DOHH2 (cell line): ENCODE data around the gene DDX41.

Experiments
- H3F3A ChIP-seq: fragments of 200-600 bp; sonication (generic), shearing (Covaris generic); 2 replicates; pipeline ENCODE4 v1.6.0; 2016; ENCODE audit warnings: antibody characterized with exemption, mild to moderate bottlenecking; ENCODE audit not compliant: control insufficient read depth, insufficient read depth
- H3K27ac ChIP-seq: fragments of 200-600 bp; sonication (generic); 2 replicates; pipeline ENCODE4 v1.5.1; 2014; ENCODE audit warnings: low read depth, mild to moderate bottlenecking, low read length, moderate library complexity
- H3K27me3 ChIP-seq: fragments of 200-600 bp; sonication (generic); 2 replicates; pipeline ENCODE4 v1.6.1; 2014; ENCODE audit warnings: mild to moderate bottlenecking, low read length, mixed read lengths; ENCODE audit not compliant: control insufficient read depth
- H3K36me3 ChIP-seq: fragments of 200-600 bp; sonication (generic); 2 replicates; pipeline ENCODE4 v1.6.1; 2014; ENCODE audit warnings: mild to moderate bottlenecking, low read length, moderate library complexity, mixed read lengths; ENCODE audit not compliant: control insufficient read depth
- H3K4me1 ChIP-seq: fragments of 200-600 bp; sonication (generic); 2 replicates; pipeline ENCODE4 v1.6.1; 2014; ENCODE audit warnings: mild to moderate bottlenecking, low read length, mixed read lengths; ENCODE audit not compliant: control insufficient read depth
- H3K4me2 ChIP-seq: fragments of 200-600 bp; sonication (generic); 2 replicates; pipeline ENCODE4 v1.6.0; 2014; ENCODE audit warnings: mild to moderate bottlenecking, low read length, moderate library complexity
- H3K4me3 ChIP-seq: fragments of 200-600 bp; sonication (generic); 2 replicates; pipeline ENCODE4 v1.5.1; 2014; ENCODE audit warnings: mild to moderate bottlenecking, low read length, mixed read lengths
- H3K79me2 ChIP-seq: fragments of 200-600 bp; sonication (generic); 2 replicates; pipeline ENCODE4 v1.6.1; 2014; ENCODE audit warnings: mild to moderate bottlenecking, low read length, mixed read lengths; ENCODE audit not compliant: control insufficient read depth
- H3K9me2 ChIP-seq: fragments of 200-600 bp; sonication (generic); replicated peaks from 2 replicates; pipeline ENCODE4 v1.6.1; 2014; ENCODE audit warnings: mild to moderate bottlenecking, low read length, mixed read lengths; ENCODE audit not compliant: control insufficient read depth
- H3K9me3 ChIP-seq: fragments of 200-600 bp; sonication (generic); 2 replicates; pipeline ENCODE4 v1.6.1; 2014; ENCODE audit warnings: antibody characterized with exemption, low read length, mixed read lengths; ENCODE audit not compliant: control insufficient read depth, insufficient read depth
- H4K20me1 ChIP-seq: fragments of 200-600 bp; sonication (generic); 2 replicates; pipeline ENCODE4 v1.6.0; 2014; ENCODE audit warnings: low read depth, mild to moderate bottlenecking, antibody characterized with exemption, low read length, moderate library complexity; ENCODE audit not compliant: control insufficient read depth, insufficient read depth
- EZH2phosphoT487 ChIP-seq: fragments of 200-600 bp; sonication (generic); IDR thresholded peaks from 2 replicates; pipeline ENCODE4 v1.6.1; 2017; ENCODE audit warnings: borderline replicate concordance, mild to moderate bottlenecking, antibody characterized with exemption, low read length, moderate library complexity, mixed read lengths
- TF ChIP-seq, protein P1 (sequence below): fragments of 200-600 bp; sonication (generic); IDR thresholded peaks from one replicate; pipeline ENCODE4 v1.5.1; 2014; ENCODE audit warnings: antibody characterized with exemption, mild to moderate bottlenecking, low read depth, low read length; ENCODE audit not compliant: poor library complexity, severe bottlenecking

DDX41 gene

DNA sequence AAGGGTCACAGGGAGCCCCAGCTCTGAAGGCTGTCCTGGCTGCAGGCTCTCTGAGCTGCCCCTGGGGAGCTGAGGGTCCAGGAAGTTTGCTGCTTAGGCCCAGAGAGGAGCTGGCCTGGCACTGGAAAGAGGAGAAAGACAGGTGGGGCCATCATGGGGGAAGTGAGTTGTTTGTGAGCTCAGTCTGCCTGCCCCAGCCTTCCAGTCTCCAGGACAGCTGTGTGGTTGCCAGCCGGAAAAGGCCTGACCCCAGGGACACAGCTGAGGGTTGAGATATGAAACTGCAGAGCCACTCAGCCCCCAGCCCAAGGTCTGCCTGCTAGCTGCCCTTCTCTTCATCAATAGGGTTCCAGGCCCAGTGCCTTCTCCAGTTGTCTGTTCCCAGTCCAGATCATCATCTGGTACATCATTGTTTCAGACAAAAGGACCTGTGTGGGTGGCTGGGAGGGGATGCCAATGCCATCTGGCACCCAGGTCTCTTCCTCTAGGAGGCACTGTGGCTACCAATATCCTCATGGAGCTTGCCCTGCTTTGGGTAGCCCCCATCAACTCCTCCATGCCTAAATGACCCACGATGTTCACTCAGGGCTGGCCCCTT, 4.3 kb upstream of the DDX41 start:
- peaks cover 39% of the 10 kb centered on the region for H3K79me2 ChIP-seq
- no peak overlapping the region; the same call in 1 of the 2 replicates for H3K27ac ChIP-seq
- TF ChIP-seq, protein P1, sequence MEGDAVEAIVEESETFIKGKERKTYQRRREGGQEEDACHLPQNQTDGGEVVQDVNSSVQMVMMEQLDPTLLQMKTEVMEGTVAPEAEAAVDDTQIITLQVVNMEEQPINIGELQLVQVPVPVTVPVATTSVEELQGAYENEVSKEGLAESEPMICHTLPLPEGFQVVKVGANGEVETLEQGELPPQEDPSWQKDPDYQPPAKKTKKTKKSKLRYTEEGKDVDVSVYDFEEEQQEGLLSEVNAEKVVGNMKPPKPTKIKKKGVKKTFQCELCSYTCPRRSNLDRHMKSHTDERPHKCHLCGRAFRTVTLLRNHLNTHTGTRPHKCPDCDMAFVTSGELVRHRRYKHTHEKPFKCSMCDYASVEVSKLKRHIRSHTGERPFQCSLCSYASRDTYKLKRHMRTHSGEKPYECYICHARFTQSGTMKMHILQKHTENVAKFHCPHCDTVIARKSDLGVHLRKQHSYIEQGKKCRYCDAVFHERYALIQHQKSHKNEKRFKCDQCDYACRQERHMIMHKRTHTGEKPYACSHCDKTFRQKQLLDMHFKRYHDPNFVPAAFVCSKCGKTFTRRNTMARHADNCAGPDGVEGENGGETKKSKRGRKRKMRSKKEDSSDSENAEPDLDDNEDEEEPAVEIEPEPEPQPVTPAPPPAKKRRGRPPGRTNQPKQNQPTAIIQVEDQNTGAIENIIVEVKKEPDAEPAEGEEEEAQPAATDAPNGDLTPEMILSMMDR = peak; percentile 13
- no peak for TF ChIP-seq EZH2phosphoT487
- H3K4me2 ChIP-seq = peak overlapping the region; percentile 29
- H4K20me1 ChIP-seq = peaks cover 3% of the 10 kb centered on the region; the same call in 1 of the 2 replicates
- H3K4me1 ChIP-seq = peaks cover 34% of the 10 kb centered on the region
- H3F3A ChIP-seq = 0 out of 2 replicates have a peak, but pooled peaks cover 3% of the 10 kb centered on the region
- peaks cover 69% of the 10 kb centered on the region for H3K36me3 ChIP-seq
- no peaks in the 10 kb centered on the region for H3K9me3 ChIP-seq
- H3K9me2 ChIP-seq = no peaks in the 10 kb centered on the region
- no peaks in the 10 kb centered on the region for H3K27me3 ChIP-seq
- no peak overlapping the region for H3K4me3 ChIP-seq

- TF ChIP-seq EZH2phosphoT487 = no peak
- TF ChIP-seq, protein P1 = no peak
- H3F3A ChIP-seq = 0 out of 2 replicates have a peak, but pooled peaks cover 3% of the 10 kb centered on the region
- peak overlapping the region; percentile 61; the same call in 1 of the 2 replicates for H3K4me2 ChIP-seq
- H4K20me1 ChIP-seq = peaks cover 6% of the 10 kb centered on the region; the same call in 1 of the 2 replicates
- H3K4me3 ChIP-seq = no peak overlapping the region
- H3K36me3 ChIP-seq = peaks cover 69% of the 10 kb centered on the region
- H3K27ac ChIP-seq = no peak overlapping the region
- H3K4me1 ChIP-seq = peaks cover 41% of the 10 kb centered on the region
- H3K79me2 ChIP-seq = peaks cover 47% of the 10 kb centered on the region
- H3K9me3 ChIP-seq = no peaks in the 10 kb centered on the region
- H3K9me2 ChIP-seq = no peaks in the 10 kb centered on the region
- H3K27me3 ChIP-seq = no peaks in the 10 kb centered on the region
Observed at GRCh38 chr5:177520271-177520670, 3.5 kb upstream of the DDX41 start.

DNA sequence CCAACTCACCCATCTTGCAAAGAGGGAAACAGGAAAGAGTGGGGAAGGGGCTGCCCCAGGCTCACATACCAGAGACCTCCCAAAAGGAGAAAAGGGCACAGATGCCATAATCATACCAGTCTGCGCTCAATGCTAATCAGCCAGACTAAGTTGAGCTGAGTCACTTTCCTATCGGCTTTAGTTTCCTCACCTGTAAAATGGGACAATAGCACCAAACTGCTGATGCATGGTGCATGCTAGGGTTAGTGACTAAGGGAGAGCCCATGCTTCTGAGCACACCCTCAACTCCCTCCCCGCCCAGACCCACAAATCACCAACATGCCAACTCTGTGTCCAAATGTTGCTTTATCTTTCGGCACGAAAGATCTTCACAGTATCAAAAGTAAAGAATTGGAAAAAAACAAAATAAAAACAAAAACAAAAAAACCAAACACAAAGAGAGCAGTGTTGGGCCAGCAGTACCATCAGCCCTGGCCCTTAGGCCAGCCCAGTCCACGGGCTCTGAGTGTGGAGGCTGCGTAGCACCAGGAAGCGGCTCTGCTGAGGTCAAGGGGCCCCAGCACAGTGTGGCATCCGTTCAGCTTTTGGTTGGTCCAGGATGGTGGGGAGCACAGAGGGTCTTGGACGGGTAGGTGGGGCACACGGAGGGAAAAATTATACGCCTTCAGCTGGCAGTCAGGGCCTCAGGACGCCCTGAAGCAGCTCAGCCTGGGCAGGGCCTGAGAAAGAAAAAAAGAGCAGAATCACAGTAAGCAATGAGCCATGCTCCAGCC, 2.9 kb upstream of the DDX41 start:
- Histone ChIP-seq H4K20me1 (peaks cover 6% of the 10 kb centered on the region; the same call in 1 of the 2 replicates), H3F3A (0 out of 2 replicates have a peak, but pooled peaks cover 3% of the 10 kb centered on the region), H3K79me2 (peaks cover 53% of the 10 kb centered on the region), H3K4me2 (peak overlapping the region; percentile 61), H3K27ac (no peak overlapping the region), H3K27me3 (no peaks in the 10 kb centered on the region), H3K4me1 (peaks cover 47% of the 10 kb centered on the region), H3K9me2 (no peaks in the 10 kb centered on the region), H3K9me3 (no peaks in the 10 kb centered on the region), H3K36me3 (peaks cover 69% of the 10 kb centered on the region), H3K4me3 (peak overlapping the region; percentile 43)
- TF ChIP-seq, protein P1 = no peak
- TF ChIP-seq EZH2phosphoT487 = no peak
